Inflammatory macrophage treated with lipopolysaccharide for 1 hour (primary cell): Measurements from ENCODE around the gene SLFNL1.

Experiments used
- DNase-seq, 2 donors: peaks; one replicate each; pipeline ENCODE4 v3.0.0-alpha.2; 2020 to 2022

SLFNL1 gene

DNA sequence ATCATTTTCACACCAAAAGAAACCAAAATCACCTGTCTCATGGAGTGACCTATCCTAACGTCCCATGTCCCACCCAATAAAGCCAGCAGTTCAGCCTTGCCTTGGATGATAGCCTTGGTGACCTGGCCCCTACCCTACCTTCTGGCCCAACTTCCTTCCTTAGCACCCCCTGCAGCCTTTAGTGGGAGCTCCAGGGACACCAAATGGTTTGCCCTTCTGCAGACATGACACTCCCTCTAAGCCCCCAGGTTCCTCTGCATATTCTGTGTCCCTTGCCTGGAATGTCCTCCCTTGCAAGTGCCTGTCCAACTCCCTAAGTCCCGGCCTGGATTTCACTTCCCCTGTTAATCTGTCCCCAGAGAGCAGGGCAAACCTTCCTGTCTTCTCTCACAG is 2.2 kb downstream of the SLFNL1 start:
- DNase-seq = no peak

DNA sequence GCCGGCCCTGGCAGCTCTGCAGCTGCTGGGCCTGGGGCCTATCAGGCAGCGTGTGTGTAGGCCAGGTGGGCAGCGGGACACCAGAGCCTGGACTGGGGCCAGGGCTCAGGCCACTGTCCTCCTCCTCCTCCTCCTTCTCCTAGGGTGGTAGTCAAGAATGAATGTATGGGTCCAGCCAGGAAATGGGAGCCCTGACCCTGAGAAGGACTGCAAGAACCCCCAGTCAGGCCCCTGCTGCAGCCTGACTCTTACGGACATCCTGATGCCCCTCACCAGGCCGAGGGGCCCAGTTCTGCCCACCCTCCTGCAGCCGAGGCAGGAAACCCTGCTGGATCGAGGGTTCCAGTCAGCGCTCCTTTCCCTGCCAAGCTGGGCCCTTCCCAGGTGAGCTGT is 3.5 kb downstream of the SLFNL1 start:
- no peak for DNase-seq

DNA sequence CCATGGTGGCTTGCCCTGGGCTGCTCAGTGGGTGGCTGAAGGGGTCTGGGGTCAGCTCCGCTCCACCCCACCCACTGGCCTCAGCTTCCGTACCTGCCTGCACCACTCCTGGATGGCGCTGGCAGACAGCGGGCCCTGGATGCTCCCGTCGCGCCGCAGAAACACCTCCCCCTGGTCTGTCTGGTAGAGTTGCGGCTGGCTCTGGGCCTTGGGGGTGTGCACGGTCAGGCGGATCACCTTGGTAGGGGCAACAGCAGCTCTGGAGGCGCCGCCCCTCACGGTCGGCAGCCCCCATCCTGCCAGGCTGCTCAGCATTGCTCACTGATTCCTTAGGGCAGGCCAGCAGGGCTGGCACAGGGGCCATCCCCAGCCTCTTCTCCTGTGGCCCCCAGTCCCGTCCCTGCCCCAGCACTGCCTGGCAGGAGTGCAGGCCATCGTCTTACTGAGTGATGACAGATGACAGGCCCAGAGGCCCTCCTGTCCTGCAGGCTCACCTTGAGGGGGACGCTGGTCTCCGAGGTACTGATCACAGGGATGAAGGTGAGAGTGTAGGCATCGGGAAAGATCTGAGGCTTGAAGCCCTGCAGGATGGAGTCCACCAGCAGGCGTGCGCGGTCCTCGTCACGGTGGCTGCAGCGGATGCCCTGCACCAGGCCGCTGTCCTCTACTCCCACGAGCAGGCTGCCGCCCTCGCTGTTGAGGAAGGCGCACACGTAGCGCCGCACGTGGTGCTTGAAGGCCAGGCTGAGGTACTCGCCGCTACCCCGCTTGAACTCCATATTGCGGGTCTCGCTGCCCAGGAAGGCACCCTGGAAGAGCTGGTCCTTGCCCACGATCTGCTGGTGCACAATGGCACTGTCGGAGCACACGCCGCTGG is 4.1 kb downstream of the SLFNL1 start:
- no peak for DNase-seq

DNA sequence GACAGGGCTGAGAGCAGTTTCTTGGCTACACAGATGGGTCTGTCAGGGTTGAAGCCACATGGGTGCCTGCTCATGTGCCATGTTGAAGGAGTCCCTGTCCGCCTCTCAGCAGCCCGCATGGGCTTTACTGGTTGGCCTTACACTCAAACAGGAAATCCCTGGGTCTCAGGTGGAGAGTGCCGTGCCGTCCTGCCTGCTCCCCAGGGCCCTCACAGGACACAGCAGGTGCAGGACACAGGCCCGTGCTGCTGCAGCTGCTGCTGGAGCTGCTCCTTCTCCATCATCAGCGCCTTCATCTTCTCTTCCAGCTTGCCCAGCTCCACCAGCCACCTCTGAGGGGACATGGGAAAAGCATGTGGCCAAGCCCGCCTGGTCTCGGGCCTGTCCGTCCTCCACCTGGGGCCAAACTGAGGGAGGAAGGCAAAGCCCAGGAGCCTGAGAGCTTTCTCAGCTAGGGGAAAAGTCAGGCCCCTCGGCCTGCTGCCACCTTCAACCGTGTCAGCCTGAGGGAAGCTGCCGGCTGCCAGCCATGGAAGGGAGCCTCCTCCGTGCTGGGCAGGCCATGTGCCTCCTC is 5.5 kb downstream of the SLFNL1 start:
- DNase-seq = no peak

DNA sequence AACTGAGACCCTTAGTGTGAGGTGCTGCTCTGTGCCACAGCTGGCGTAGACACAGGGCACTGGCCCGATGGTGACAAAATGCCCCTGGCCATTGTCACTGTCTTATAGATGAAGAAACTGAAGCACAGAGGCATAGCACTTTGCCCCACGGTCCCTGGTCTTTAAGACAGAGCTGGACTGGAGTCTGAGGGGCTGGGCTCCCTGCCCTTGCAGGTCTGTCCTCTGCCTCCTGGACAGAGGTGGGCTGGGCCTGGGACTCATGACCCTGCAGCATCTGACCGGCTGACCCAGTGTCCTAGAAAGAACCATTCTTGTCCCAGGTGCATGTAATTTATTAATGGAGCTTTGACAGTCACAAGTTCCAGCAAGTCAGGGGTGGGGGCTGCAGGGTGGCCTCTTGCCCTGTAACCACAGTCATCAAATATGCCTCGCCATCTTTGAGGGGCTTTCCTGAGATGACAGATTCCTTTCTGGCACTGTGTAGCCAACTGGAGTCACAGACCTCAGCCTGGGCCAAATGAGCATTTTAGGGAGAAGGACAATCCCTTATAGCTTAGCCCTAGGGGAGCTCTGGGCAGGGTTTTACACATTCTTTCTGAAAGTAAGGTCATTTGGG is 6.1 kb downstream of the SLFNL1 start:
- no peak for DNase-seq

DNA sequence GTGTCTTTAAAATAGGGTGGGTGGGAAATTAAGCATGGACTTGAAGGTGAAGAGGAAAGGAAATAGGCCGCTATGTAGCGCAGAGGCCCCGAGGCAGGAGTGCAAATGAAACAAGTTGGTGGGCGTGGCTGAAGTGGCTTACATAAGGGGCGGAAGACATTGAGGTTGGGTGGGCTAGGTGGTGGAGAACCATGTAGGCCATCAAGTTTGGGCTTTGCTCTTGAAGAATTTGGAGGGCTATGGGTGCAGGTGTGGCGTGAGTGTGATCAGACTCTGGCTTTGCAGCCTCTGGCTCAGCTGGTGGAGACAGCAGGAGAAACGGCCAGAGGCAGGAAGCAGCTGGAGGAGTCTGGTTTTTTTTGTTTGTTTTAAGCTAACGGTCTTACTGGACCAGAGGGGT is 6.7 kb downstream of the SLFNL1 start:
- DNase-seq = no peak

DNA sequence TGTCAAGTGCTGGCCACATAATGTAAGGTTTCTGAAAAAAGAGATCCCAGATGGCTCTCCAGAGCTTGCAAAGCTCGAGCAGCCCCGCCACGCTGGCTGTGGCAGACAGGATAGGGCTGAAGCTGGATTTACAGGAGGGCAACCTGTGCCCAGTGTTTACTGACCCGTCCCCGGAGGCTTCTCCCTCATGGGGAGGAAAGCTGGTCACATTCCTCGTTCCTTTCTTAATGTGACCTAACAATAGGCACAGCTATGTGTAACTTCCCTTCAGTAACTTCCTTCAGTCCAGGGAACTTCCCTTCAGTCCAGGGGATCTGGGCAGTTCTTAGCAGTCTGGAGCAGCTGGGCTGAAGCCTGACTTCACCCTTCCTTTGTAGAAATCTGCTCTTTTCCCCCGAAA is 7.7 kb downstream of the SLFNL1 start:
- peak; percentile 72 to 82 for DNase-seq

DNA sequence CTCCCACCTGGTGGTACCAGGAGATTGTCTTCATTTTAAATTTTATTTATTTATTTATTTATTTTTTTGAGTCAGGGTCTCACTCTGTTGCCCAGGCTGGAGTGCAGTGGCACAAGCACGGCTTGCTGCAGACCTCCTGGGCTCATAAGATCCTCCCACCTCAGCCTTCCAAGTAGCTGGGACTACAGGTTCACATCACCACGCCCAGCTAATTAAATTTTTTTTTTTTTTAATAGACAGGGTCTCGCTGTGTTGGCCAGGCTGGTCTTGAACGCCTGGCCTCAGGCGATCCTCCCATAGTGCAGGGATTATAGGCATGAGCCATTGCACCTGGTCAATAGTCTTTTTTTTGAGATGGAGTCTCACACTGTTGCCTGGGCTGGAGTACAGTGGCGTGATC is 8.5 kb downstream of the SLFNL1 start:
- no peak for DNase-seq

DNA sequence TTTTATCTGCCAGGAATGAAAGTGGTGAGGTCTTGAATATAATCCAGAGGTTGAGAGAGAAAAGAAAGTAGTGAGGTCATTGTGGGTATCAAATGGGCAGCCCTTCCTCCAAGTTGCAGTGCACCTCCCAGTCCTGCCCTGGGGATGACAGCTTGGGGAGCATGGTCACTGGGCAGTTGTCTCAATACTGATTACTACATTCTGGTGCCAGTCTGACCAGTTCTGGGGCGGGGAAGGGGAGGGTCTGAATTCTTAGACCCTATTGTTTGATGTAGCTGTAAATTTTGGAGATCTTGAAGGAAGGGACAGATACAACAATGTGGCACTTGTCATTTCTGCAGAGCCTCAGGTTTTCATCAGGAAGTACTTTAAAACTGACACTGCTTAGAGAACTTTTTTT is 11.2 kb downstream of the SLFNL1 start:
- DNase-seq = no peak

DNA sequence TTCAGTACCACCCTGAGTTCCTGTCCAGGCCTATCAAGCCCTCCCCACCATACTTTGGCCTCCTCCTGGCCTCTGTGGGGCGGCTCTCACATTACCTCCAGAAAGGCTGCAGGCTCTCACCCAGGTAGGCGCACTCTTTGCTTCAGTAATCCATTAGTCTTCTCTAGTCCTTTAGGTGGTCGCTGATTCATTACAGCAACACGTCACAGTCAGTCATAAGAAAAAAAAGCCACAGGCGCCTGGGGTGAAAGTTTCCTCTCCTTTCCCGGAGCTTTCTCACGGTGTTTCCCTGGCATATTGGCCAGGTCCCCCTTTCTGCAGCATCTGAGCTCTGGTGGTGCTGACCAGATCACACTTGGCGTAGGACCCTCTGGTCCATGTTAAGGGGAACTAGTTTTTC is 12.1 kb downstream of the SLFNL1 start:
- DNase-seq = no peak

DNA sequence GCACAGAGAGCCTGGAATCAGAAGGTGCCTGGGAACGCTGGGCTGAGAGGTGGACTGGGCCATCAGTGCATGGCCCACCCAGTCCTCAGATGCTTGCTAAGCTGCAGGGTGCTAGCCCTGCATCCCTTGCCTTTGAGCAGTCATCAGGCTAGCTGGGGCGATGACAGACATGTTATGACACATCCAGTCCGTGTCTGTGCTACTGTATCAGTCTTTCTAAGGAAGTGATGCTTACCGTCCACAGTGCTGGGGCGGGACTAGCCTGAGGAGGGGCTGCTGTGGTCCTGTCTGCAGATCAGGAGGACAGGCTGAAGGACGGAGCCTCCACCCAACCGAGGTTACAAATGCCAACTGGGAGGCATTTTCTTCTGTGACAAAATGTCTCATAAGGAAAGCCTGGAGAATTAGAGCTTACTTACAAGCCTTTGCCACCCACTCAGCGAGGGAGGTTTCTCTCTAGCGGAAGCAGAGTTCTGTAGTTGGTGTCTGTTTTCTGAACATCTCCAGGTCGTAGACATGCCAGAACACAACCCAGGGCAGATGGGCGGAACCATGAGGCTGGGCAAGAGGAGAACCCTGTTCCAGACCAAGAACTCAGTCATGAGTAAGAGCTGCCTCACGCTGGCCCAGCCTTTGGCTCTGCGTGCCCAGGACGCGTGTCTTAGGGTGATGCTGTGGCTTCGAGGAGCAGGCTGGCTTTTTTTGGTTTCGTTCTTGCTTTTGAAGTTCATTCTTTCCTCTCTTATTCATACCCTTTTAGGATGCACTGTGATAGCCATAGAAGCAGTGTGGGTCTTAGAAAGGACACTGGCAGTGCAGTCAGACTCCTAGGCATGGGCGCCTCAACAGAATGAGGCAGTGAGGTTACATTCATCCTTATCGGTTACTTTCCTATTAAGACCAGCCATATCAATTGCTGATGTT is 14.3 kb downstream of the SLFNL1 start:
- DNase-seq = no peak

DNA sequence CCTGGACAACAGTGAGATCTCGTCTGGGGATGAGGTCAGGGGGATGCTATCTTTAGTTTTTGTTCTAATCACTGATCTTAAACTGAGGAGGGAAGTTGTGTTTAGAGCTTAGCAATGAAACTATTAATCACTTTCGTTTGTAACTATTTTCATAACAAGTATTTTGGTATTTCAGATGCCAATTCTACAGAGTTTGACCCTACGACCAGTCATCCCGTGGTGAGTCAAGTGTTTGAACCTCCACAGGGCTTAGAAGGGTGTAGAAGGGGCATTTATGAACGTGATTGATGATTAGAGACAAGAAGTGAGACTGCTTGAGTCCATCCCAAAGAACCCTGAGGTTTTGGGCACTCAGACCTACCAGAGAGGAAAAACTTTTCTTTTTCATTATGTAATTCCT is 15.6 kb downstream of the SLFNL1 start:
- no peak for DNase-seq

DNA sequence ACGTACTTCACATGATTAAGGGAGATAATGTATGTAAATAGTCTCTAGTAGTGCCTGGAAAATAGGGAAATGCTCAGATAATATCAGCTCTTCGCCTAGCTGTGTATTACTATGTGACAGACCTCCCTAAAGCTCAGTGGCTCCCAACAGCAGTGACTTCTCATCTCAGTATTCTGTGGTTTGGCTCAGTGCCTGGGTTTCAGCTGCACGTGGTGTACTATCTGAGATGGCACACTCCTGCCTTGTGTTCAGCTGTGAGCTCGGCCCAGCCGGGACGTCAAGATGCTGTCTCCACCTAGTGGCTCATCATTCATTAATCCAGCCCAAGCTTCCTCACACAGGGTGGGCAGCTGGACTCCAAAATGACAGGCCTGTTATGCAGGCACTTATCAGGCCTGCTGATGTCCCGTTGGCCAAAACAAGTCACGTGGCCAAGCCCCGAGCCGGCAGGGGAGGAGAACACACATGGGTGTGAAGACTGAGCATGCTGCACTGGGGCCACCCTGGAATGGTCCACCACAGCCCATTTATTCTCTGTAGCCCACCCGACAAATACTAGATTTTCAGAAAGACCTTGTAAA is 17.8 kb downstream of the SLFNL1 start:
- DNase-seq = peak; percentile 70 to 85

DNA sequence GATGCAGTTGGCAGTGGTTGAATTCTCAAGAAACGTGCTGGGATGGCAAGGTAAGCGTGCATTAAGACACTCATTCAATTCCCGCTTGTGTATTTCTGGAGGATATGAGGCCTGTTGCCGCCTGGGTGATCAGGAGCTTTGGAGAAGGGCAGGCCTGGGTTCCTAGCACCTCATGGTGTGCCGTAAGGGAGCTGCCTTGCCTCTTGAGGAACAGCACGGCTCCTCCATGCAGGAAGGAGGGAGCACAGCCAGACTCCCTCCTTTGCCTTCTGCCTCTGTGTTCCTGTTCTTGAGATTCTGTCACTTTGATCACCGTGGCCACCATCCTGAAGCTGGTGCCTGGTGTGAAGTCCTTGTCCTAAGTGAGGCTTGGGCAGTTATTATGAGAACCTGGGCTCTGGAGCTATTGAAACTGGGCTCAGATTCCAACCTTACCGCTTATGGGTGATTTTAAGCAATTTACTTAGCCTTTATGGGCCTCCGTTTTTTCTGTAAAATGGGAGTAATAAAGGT is 18.3 kb downstream of the SLFNL1 start:
- no peak for DNase-seq

DNA sequence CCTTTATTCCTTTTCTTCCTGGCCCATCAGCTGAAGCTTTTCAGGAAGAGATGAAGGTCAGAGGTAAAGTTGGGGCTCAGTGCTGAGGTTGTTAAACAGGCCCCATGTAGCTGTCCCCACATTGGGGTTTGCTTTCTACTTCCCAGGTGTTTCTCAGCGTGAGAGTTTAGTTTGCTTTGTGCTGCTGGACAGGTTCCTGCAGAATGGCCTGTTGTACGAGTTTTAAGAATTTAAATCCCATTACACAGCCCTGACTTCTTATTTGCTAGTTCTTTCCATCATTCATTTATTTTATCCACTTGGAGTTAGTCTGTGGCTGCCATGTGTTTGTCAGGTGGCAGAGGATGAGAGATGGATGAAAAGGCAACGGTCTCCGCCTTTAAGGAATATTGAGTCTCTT is 22.9 kb downstream of the SLFNL1 start:
- DNase-seq = no peak

DNA sequence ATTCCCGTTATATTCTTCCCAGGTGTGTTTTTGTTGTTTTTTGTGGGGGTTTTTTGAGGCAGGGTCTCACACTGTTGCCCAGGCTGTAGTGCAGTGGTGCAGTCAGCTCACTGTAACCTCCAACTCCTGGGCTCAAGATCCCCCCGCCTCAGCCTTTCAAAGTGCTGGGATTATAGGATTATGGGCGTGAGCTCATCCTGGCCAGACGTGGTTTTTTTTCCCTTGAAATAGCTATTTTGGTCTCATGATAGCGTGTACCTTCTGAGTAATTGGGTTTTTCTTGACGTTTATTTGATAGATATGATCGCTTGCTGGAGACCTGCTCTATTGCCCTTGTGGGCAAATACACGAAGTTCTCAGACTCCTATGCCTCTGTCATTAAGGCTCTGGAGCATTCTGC is 24.4 kb downstream of the SLFNL1 start:
- no peak for DNase-seq

DNA sequence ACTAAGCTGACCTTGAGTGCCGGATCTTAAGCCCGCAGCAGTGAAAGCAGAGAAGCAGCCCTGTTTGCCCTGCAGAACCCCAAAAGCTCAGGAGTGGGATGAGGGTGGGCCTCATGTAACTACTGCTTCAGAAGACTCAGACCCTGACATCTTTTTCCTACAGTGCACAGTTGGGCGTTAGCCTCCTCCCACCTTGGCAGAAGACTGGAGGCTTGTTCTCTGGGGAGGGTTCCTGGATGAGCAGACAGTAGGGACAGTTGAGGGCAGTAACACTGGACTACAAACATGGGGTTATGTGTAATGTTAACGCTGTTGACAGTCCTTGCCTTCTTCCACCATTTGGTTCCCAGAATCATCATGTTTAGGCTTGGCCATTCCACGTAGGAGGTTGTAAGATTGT is 32.5 kb downstream of the SLFNL1 start:
- DNase-seq = no peak

DNA sequence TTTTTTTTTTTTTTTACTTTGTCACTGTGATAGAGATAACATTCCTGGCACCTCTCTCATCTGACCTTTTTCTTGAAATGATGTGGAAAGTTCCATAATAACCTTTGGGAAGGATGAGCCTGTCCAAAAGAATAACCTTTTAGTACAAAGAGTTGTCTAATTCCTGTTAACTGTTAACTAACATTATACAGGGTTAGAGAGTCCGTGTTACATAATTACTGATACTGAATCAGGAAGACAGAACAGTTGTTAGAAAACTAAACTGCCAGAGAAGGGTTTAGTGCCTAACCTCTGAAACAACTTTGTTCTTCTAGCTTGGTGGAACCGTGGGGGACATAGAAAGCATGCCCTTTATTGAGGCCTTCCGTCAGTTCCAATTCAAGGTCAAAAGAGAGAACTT is 33.2 kb downstream of the SLFNL1 start:
- DNase-seq = no peak

DNA sequence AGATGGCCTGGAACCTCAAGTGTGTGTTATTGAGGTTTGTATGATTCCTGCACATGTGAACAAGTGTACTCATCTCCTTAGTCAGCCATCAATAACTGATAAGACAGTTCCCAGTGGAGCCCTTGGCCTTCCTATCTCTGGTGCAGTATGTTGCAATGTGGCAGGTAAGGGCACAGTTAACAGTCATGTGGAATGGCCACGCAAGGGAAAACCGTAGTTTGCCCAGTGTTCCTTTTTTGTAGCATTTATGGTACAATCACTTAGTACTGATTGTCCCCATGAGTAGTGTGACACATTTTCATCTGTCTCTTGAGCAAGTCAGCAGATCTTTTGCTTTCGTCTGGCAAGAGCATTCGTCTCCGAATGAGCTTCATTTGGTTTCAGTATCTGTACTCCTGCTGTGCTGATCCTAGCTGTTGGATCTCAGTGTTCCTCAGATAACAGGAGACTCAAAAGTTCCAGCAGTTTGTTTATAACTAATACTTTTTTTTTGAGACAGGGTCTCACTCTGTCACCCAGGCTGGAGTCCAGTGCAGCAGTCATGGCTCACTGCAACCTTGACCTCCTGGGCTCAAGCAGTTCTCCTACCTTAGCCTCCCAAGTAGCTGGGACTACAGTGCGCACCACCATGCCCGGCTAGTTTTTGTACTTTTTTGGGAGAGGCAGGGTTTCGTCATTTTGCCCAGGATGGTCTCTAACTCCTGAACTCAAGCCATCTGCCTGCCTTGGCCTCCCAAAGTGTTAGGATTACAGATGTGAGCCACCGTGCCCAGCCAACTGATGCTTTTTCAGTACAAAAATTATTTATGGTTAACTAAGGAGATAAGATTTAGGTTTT is 33.9 kb downstream of the SLFNL1 start:
- DNase-seq = no peak

DNA sequence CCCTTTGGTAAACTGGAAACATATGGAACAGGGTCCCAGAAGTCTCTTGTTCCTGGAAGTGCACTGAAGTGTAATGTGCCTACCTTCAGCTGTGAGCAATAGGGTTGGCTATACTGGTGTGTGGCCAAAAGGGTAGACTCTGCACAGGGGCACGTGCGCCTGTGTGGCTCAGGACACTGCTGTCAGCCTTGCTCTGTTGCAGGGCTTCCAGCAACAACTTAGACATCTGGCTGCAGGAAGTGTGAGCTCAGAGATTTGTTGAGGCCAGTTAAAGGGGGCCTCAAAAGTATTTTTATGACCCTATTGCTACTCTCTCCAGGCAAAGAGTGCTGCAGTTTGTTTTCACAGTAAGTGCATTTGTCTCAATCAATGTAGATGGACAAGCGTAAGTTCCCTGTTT is 34.6 kb downstream of the SLFNL1 start:
- DNase-seq = no peak

DNA sequence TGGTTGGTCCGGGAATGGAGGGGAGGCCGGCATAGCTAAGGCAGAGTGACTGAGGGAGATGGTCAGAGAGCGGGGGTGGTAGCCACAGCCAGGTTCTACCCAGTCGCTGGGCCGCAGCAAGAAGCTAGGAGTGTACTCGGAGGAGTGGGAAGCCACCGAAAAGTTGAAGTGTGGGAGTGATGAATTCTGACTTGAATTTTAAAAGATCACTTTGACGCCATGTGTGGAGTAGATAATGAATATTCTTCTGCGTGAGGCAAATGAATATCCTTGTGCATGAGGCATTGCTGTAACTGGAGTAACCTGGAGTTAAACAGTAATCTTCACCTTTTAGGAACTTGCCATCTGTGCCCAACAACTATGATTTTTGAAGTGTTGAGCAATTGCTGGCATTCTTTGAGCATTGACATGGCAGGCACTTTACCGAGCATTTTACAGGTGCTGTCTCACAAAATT is 35.2 kb downstream of the SLFNL1 start:
- no peak for DNase-seq

DNA sequence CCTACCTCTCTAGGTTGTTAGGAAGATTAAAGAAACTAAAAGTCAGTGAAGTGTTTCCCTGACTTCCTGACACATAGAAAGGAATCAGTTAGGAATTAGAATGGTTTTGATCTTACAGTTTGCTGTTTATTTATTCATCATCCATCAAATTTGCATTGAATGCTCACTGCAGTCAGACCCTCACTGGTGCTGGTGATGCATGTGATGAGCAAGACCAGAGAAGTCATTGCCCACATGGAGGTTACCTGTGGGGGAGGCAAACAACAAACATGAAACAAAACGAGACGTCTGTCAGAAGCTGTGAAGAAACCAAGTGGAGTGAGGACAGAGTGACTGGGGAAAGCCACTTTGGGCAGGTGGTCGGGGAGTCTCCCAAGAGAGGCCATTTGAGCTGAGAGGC is 35.6 kb downstream of the SLFNL1 start:
- DNase-seq = no peak
